Activated CD4-positive, alpha-beta T cell treated with anti-CD3 and anti-CD28 coated beads, Interleukin-2, amount 10 ng/mL, durations not matched to agents 7 days and 5 days (primary cell): ENCODE results near the gene SLCO3A1. TPM values are rescaled to one million over a fixed set of nuclear protein-coding genes. Genes with fewer than 3 reads are reported as not detected.

Experiments used
- CTCF ChIA-PET: fragments of 350-600 bp; sonication (Branson Sonifier 250); formaldehyde crosslinking; loops from one replicate; lab custom pipeline; 2021; ENCODE audit warnings: antibody characterized with exemption; lab: Charles Lee
- POLR2A ChIA-PET: fragments of 350-600 bp; sonication (Branson Sonifier 250); formaldehyde crosslinking; loops from one replicate; lab custom pipeline; 2021; ENCODE audit warnings: antibody characterized with exemption; lab: Charles Lee
- DNase-seq: peaks from one replicate; pipeline ENCODE4 v3.0.0-alpha.2; 2020
- H3K27ac Mint-ChIP-seq: one replicate; pipeline ENCODE4 v1.8.0; 2021; ENCODE audit warnings: mild to moderate bottlenecking, moderate library complexity, mixed read lengths
- H3K27me3 Mint-ChIP-seq: one replicate; pipeline ENCODE4 v1.8.0; 2021; ENCODE audit warnings: mixed read lengths
- H3K36me3 Mint-ChIP-seq: one replicate; pipeline ENCODE4 v1.8.0; 2021; ENCODE audit warnings: low read depth, mixed read lengths
- H3K4me1 Mint-ChIP-seq: one replicate; pipeline ENCODE4 v1.8.0; 2021; ENCODE audit warnings: mixed read lengths
- H3K4me3 Mint-ChIP-seq: one replicate; pipeline ENCODE4 v1.8.0; 2021; ENCODE audit warnings: mild to moderate bottlenecking, moderate library complexity, mixed read lengths
- H3K9me3 Mint-ChIP-seq: one replicate; pipeline ENCODE4 v1.8.0; 2021; ENCODE audit warnings: mixed read lengths
- total RNA-seq, 2 experiments: library from RNA; stranded (reverse); gene quantifications; one replicate each; pipeline ENCODE4 v1.2.3, GENCODE V29; 2021

The SLCO3A1 gene
- total RNA-seq, 2 experiments from 2014 or later, result 41.8 to 46.8 TPM

- no peaks in the 10 kb centered on the region for H3K36me3 Mint-ChIP-seq
- no peak overlapping the region for H3K27ac Mint-ChIP-seq
- no peaks in the 10 kb centered on the region for H3K27me3 Mint-ChIP-seq
- H3K4me1 Mint-ChIP-seq, result peaks cover 43% of the 10 kb centered on the region
- CTCF ChIA-PET, result interaction anchor here (0.6 kb wide), 1 partner anchor 153 kb away, joined by 4 read pairs; no protein-coding TSS in a partner anchor
- POLR2A ChIA-PET, result no interaction called here
- DNase-seq, result no peak
- H3K4me3 Mint-ChIP-seq, result no peak overlapping the region
- H3K9me3 Mint-ChIP-seq, result no peaks in the 10 kb centered on the region
Measured at GRCh38 chr15:92012881-92013280, 159.4 kb downstream of the SLCO3A1 start.

GRCh38 chr15:92014281-92015030 is 160.9 kb downstream of the SLCO3A1 start:
- CTCF ChIA-PET, result interaction anchor here (0.6 to 1.7 kb wide), 3 partner anchors 10 to 607 kb away, joined by 3 to 4 read pairs (median 4); no protein-coding TSS in a partner anchor
- POLR2A ChIA-PET, result no interaction called here
- Mint-ChIP-seq H3K27me3 (no peaks in the 10 kb centered on the region), H3K4me1 (peaks cover 28% of the 10 kb centered on the region), H3K9me3 (no peaks in the 10 kb centered on the region), H3K36me3 (no peaks in the 10 kb centered on the region), H3K27ac (no peak overlapping the region), H3K4me3 (no peak overlapping the region)
- no peak for DNase-seq

GRCh38 chr15:92017882-92018534 is 164.5 kb downstream of the SLCO3A1 start:
- Mint-ChIP-seq H3K4me1 (peaks cover 13% of the 10 kb centered on the region), H3K27me3 (no peaks in the 10 kb centered on the region), H3K9me3 (no peaks in the 10 kb centered on the region), H3K4me3 (no peak overlapping the region), H3K36me3 (no peaks in the 10 kb centered on the region), H3K27ac (no peak overlapping the region)
- POLR2A ChIA-PET, result no interaction called here
- CTCF ChIA-PET, result no interaction called here
- no peak for DNase-seq

- H3K4me3 Mint-ChIP-seq, result no peak overlapping the region
- H3K9me3 Mint-ChIP-seq, result no peaks in the 10 kb centered on the region
- no peaks in the 10 kb centered on the region for H3K27me3 Mint-ChIP-seq
- DNase-seq, result no peak
- H3K36me3 Mint-ChIP-seq, result no peaks in the 10 kb centered on the region
- peaks cover 10% of the 10 kb centered on the region for H3K4me1 Mint-ChIP-seq
- ChIA-PET POLR2A (no interaction called here), CTCF (no interaction called here)
- no peak overlapping the region for H3K27ac Mint-ChIP-seq
Measured at GRCh38 chr15:92018535-92019239, 165.2 kb downstream of the SLCO3A1 start.

GRCh38 chr15:92019706-92020105 is 166.2 kb downstream of the SLCO3A1 start:
- Mint-ChIP-seq H3K27ac (no peak overlapping the region), H3K36me3 (no peaks in the 10 kb centered on the region), H3K9me3 (no peaks in the 10 kb centered on the region), H3K4me1 (peaks cover 9% of the 10 kb centered on the region), H3K27me3 (no peaks in the 10 kb centered on the region), H3K4me3 (no peak overlapping the region)
- DNase-seq, result no peak
- CTCF ChIA-PET, result no interaction called here
- POLR2A ChIA-PET, result no interaction called here

- Mint-ChIP-seq H3K4me3 (no peak overlapping the region), H3K36me3 (no peaks in the 10 kb centered on the region), H3K27ac (no peak overlapping the region), H3K9me3 (no peaks in the 10 kb centered on the region), H3K27me3 (no peaks in the 10 kb centered on the region), H3K4me1 (peaks cover 9% of the 10 kb centered on the region)
- CTCF ChIA-PET, result no interaction called here
- DNase-seq, result no peak
- POLR2A ChIA-PET, result no interaction called here
Measured at GRCh38 chr15:92020207-92020606, 166.7 kb downstream of the SLCO3A1 start.

- Mint-ChIP-seq H3K27me3 (no peaks in the 10 kb centered on the region), H3K4me3 (no peak overlapping the region), H3K27ac (no peak overlapping the region), H3K4me1 (peaks cover 9% of the 10 kb centered on the region), H3K9me3 (no peaks in the 10 kb centered on the region), H3K36me3 (no peaks in the 10 kb centered on the region)
- no peak for DNase-seq
- ChIA-PET CTCF (no interaction called here), POLR2A (interaction anchor here (0.6 kb wide), 1 partner anchor 58 kb away, joined by 5 read pairs; no protein-coding TSS in a partner anchor)
Measured at GRCh38 chr15:92020804-92021203, 167.3 kb downstream of the SLCO3A1 start.

GRCh38 chr15:92021792-92022191 is 168.3 kb downstream of the SLCO3A1 start:
- Mint-ChIP-seq H3K36me3 (no peaks in the 10 kb centered on the region), H3K4me1 (peaks cover 9% of the 10 kb centered on the region), H3K27me3 (no peaks in the 10 kb centered on the region), H3K27ac (no peak overlapping the region), H3K4me3 (no peak overlapping the region), H3K9me3 (peaks cover 2% of the 10 kb centered on the region)
- no peak for DNase-seq
- ChIA-PET CTCF (no interaction called here), POLR2A (no interaction called here)

- POLR2A ChIA-PET, result no interaction called here
- H3K4me1 Mint-ChIP-seq, result peaks cover 9% of the 10 kb centered on the region
Measured at GRCh38 chr15:92023965-92024364, 170.5 kb downstream of the SLCO3A1 start.

GRCh38 chr15:92025706-92026270 is 172.3 kb downstream of the SLCO3A1 start:
- ChIA-PET POLR2A (no interaction called here), CTCF (interaction anchor here (0.6 kb wide), 1 partner anchor 723 kb away, joined by 4 read pairs; no protein-coding TSS in a partner anchor)
- Mint-ChIP-seq H3K4me1 (peaks cover 9% of the 10 kb centered on the region), H3K27ac (no peak overlapping the region), H3K36me3 (no peaks in the 10 kb centered on the region), H3K27me3 (no peaks in the 10 kb centered on the region), H3K9me3 (peaks cover 2% of the 10 kb centered on the region), H3K4me3 (no peak overlapping the region)
- DNase-seq, result no peak

More at GRCh38 chr15:92023965-92024364, 170.5 kb downstream of the SLCO3A1 start:
- Mint-ChIP-seq H3K27me3 (no peaks in the 10 kb centered on the region), H3K4me3 (no peak overlapping the region), H3K27ac (no peak overlapping the region), H3K36me3 (no peaks in the 10 kb centered on the region), H3K9me3 (peaks cover 2% of the 10 kb centered on the region)
- CTCF ChIA-PET, result no interaction called here
- DNase-seq, result no peak

- POLR2A ChIA-PET, result interaction anchor here (0.6 kb wide), 1 partner anchor 8 kb away, joined by 3 read pairs; no protein-coding TSS in a partner anchor
- Mint-ChIP-seq H3K27ac (no peak overlapping the region), H3K9me3 (peaks cover 2% of the 10 kb centered on the region), H3K4me1 (peaks cover 5% of the 10 kb centered on the region), H3K36me3 (no peaks in the 10 kb centered on the region), H3K27me3 (no peaks in the 10 kb centered on the region), H3K4me3 (no peak overlapping the region)
- CTCF ChIA-PET, result no interaction called here
- DNase-seq, result no peak
Measured at GRCh38 chr15:92028389-92028724, 174.8 kb downstream of the SLCO3A1 start.

GRCh38 chr15:92029767-92030166 is 176.3 kb downstream of the SLCO3A1 start:
- Mint-ChIP-seq H3K27me3 (no peaks in the 10 kb centered on the region), H3K9me3 (peaks cover 2% of the 10 kb centered on the region), H3K36me3 (no peaks in the 10 kb centered on the region), H3K4me1 (peaks cover 5% of the 10 kb centered on the region), H3K27ac (no peak overlapping the region), H3K4me3 (no peak overlapping the region)
- ChIA-PET POLR2A (no interaction called here), CTCF (no interaction called here)
- no peak for DNase-seq
